HUES64 (cell line): ENCODE measurements around the gene ERMARD.

Source experiments
- H3K27ac ChIP-seq: 2 replicates; pipeline ENCODE4 v1.7.0; 2013; ENCODE audit warnings: low read depth, low read length, inconsistent platforms
- H3K27me3 ChIP-seq: 2 replicates; pipeline ENCODE4 v1.6.1; 2013; ENCODE audit warnings: mild to moderate bottlenecking, low read length; ENCODE audit not compliant: insufficient read depth
- H3K36me3 ChIP-seq: 2 replicates; pipeline ENCODE4 v1.6.1; 2013; ENCODE audit warnings: mild to moderate bottlenecking, low read length; ENCODE audit not compliant: insufficient read depth
- H3K4me1 ChIP-seq: 2 replicates; pipeline ENCODE4 v1.6.1; 2013; ENCODE audit warnings: mild to moderate bottlenecking, low read length, moderate library complexity; ENCODE audit not compliant: insufficient read depth
- H3K4me3 ChIP-seq: 2 replicates; pipeline ENCODE4 v1.5.1; 2013; ENCODE audit warnings: mild to moderate bottlenecking, low read length, moderate library complexity
- H3K9ac ChIP-seq: 2 replicates; pipeline ENCODE4 v1.6.1; 2013; ENCODE audit warnings: mild to moderate bottlenecking, low read depth, low read length
- H3K9me3 ChIP-seq: 2 replicates; pipeline ENCODE4 v1.6.1; 2013; ENCODE audit warnings: low read depth, low read length; ENCODE audit not compliant: insufficient read depth
- WGBS: fragments of 150-250, 120-280 bp; methylation state at CpG from one replicate; pipeline ENCODE4 v1.1.7; 2013; ENCODE audit warnings: missing lambda C conversion rate; 5-methylcytosine and 5-hydroxymethylcytosine counted together

ERMARD gene

GRCh38 chr6:169829786-169830185 is 78.4 kb downstream of the ERMARD start:
- Histone ChIP-seq H3K9me3 (peaks cover 9% of the 10 kb centered on the region), H3K27ac (no peak overlapping the region), H3K27me3 (no peaks in the 10 kb centered on the region; the same call in 1 of the 2 replicates), H3K4me3 (no peak overlapping the region), H3K4me1 (peaks cover 9% of the 10 kb centered on the region; the same call in 1 of the 2 replicates), H3K36me3 (no peaks in the 10 kb centered on the region), H3K9ac (no peak overlapping the region)
- 91% methylated on average over 4 of the region's 4 CpGs for WGBS

GRCh38 chr6:169830876-169831275 is 79.5 kb downstream of the ERMARD start:
- H3K27ac ChIP-seq = no peak overlapping the region
- WGBS = 91% methylated on average over 12 of the region's 12 CpGs
- no peak overlapping the region for H3K9ac ChIP-seq
- H3K4me3 ChIP-seq = no peak overlapping the region
- peaks cover 9% of the 10 kb centered on the region; the same call in 1 of the 2 replicates for H3K4me1 ChIP-seq
- peaks cover 9% of the 10 kb centered on the region for H3K9me3 ChIP-seq
- no peaks in the 10 kb centered on the region; the same call in none of the 2 replicates for H3K27me3 ChIP-seq
- H3K36me3 ChIP-seq = no peaks in the 10 kb centered on the region
